Astrocyte (in vitro differentiated cells and primary cell): ENCODE data around the gene ATXN7L1.

Experiments used
- EZH2 ChIP-seq: IDR thresholded peaks from 2 replicates; pipeline ENCODE4 v1.6.1; 2012; ENCODE audit warnings: mild to moderate bottlenecking, low read length, inconsistent platforms; ENCODE audit not compliant: insufficient read depth
- TF ChIP-seq, protein P1 (sequence below): IDR thresholded peaks from 2 replicates; pipeline ENCODE4 v1.5.1; 2011; ENCODE audit warnings: low read depth, mild to moderate bottlenecking, inconsistent platforms, low read length, moderate library complexity; ENCODE audit not compliant: insufficient read depth

DNA sequence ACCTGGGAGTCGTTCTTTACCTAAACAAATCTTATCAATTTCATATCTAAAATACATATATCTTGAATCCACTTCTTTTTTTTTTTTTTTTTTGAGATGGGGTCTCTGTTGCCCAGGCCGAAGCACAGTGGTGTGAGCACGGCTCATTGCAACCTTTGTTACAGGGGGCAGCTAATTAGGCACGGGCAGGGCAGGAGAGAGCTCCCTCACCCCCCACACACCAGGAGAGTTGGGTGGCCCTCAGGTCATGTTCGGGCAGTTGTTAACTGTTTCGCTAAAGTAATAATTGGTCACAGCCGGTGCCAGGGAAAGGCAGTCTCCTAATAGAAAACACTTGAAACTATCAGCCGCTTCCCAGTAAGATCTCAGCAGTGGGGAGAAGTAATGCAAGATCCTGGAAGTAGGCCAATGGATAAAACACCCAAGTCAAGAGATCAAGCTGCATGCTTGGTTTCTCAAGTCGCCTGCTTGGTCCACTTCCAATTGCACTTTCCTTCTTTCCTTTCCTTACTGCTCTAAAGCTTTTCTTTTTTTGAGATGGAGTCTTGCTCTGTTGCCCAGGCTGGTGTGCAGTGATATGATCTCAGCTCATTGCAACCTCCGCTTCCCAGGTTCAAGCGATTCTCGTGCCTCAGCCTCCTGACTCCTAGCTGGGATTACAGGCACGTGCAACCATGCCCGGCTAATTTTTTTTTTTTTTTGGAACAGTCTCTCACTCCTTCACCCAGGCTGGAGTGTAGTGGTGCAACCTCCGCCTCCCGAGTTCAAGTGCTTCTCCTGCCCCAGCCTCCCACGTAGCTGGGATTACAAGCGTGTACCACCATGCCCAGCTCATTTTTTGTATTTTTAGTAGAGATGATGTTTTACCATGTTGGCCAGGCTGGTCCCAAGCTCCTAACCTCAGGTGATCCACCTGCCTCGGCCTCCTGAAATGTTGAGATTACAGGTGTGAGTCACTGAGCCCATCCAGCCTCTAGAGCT, 273.8 kb downstream of the ATXN7L1 start:
- TF ChIP-seq, protein P1, sequence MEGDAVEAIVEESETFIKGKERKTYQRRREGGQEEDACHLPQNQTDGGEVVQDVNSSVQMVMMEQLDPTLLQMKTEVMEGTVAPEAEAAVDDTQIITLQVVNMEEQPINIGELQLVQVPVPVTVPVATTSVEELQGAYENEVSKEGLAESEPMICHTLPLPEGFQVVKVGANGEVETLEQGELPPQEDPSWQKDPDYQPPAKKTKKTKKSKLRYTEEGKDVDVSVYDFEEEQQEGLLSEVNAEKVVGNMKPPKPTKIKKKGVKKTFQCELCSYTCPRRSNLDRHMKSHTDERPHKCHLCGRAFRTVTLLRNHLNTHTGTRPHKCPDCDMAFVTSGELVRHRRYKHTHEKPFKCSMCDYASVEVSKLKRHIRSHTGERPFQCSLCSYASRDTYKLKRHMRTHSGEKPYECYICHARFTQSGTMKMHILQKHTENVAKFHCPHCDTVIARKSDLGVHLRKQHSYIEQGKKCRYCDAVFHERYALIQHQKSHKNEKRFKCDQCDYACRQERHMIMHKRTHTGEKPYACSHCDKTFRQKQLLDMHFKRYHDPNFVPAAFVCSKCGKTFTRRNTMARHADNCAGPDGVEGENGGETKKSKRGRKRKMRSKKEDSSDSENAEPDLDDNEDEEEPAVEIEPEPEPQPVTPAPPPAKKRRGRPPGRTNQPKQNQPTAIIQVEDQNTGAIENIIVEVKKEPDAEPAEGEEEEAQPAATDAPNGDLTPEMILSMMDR: no peak
- no peak for TF ChIP-seq EZH2
